Stomach (tissue), 9 donors: ENCODE measurements around the gene ARHGAP28. TPM values are rescaled to one million over a fixed set of nuclear protein-coding genes. Genes with fewer than 3 reads are reported as not detected.

Source experiments
- DNase-seq, 2 donors: peaks; one replicate each; pipeline versions ENCODE4 v3.0.0 to v3.0.0-alpha.2; 2013 to 2019
- H3K27ac ChIP-seq, 5 donors: fragments of 200-600 bp in 4 of 5; sonication (generic) in 4 of 5; one replicate each; pipeline ENCODE4 v1.5.1; 2013 to 2019; ENCODE audit warnings: mild to moderate bottlenecking in 1 of 5, moderate library complexity in 1 of 5
- H3K27me3 ChIP-seq, 3 donors: fragments of 200-600 bp; sonication (generic); one replicate each; pipeline ENCODE4 v1.5.1; 2017 to 2019; ENCODE audit warnings: mixed run types in 1 of 3
- H3K36me3 ChIP-seq, 4 donors: fragments of 200-600 bp; sonication (generic); 1 replicate in 3 of 4; 2 replicates in 1 of 4; pipeline ENCODE4 v1.5.1; 2016 to 2019
- H3K4me1 ChIP-seq, 4 donors: fragments of 200-600 bp; sonication (generic); one replicate each; pipeline ENCODE4 v1.5.1; 2016 to 2019
- H3K4me3 ChIP-seq, 4 donors: fragments of 200-600 bp; sonication (generic) in 3 of 4; one replicate each; pipeline ENCODE4 v1.5.1; 2016 to 2019; ENCODE audit warnings: mild to moderate bottlenecking in 1 of 4
- H3K9me3 ChIP-seq, 4 donors: fragments of 200-600 bp; sonication (generic); one replicate each; pipeline ENCODE4 v1.5.1; 2016 to 2019
- EP300 ChIP-seq: sonication (generic); formaldehyde crosslinking; IDR thresholded peaks from one replicate; pipeline ENCODE4 v1.6.1; 2017; ENCODE audit warnings: antibody characterized with exemption
- POLR2A ChIP-seq, 4 donors: fragments of 450-650 bp; IDR thresholded peaks; one replicate each; pipeline ENCODE4 v1.6.1; 2016; ENCODE audit warnings: antibody characterized with exemption in 4 of 4, control low read depth in 2 of 4, mild to moderate bottlenecking in 1 of 4, moderate library complexity in 1 of 4
- POLR2AphosphoS5 ChIP-seq, 3 donors: sonication (generic); formaldehyde crosslinking; IDR thresholded peaks; one replicate each; pipeline ENCODE4 v1.6.1; 2016; ENCODE audit warnings: antibody characterized with exemption in 3 of 3
- WGBS, 5 donors: extraction: QIAGEN DNeasy Blood & Tissue Kit in 3 of 5; methylation state at CpG; one replicate each; pipeline versions ENCODE4 v1.1.5 to v1.1.7; 2013 to 2018; 5-methylcytosine and 5-hydroxymethylcytosine counted together
- intact Hi-C: fragments of 100-400 bp; cut with DNase I; formaldehyde crosslinking; loops from one replicate; pipeline ENCODE4 v1.15.1; 2023; ENCODE audit warnings: low total_unique reads
- polyA plus RNA-seq, 3 donors: library from polyadenylated mRNA; stranded (reverse); fragments of 200-250 nt; gene quantifications; one replicate each; pipeline ENCODE4 v1.2.3, GENCODE V29; 2013
- total RNA-seq, 5 donors: library from RNA; depleted of rRNA; stranded (reverse); fragments of >200 nt; gene quantifications; one replicate each; pipeline versions ENCODE4 v1.1.0 to v1.2.3, GENCODE V29; 2014 to 2016
- TF ChIP-seq, protein P1 (sequence below), 7 experiments: fragments of 450-650 bp in 4 of 7; fragments of 200-600 bp in 3 of 7; sonication (generic) in 3 of 7; IDR thresholded peaks; one replicate each; pipeline ENCODE4 v1.5.1; 2016 to 2019; ENCODE audit warnings: antibody characterized with exemption in 7 of 7, control low read depth in 2 of 7, mild to moderate bottlenecking in 1 of 7
- donor health status: healthy with polysubstance abuse.
- donor health status: Bipolar disorder and iron deficiency.
- donor health status: healthy.

Gene ARHGAP28
- total and polyA plus RNA-seq, 8 donors: 0.73 to 33.8 (median 3.6) TPM

DNA sequence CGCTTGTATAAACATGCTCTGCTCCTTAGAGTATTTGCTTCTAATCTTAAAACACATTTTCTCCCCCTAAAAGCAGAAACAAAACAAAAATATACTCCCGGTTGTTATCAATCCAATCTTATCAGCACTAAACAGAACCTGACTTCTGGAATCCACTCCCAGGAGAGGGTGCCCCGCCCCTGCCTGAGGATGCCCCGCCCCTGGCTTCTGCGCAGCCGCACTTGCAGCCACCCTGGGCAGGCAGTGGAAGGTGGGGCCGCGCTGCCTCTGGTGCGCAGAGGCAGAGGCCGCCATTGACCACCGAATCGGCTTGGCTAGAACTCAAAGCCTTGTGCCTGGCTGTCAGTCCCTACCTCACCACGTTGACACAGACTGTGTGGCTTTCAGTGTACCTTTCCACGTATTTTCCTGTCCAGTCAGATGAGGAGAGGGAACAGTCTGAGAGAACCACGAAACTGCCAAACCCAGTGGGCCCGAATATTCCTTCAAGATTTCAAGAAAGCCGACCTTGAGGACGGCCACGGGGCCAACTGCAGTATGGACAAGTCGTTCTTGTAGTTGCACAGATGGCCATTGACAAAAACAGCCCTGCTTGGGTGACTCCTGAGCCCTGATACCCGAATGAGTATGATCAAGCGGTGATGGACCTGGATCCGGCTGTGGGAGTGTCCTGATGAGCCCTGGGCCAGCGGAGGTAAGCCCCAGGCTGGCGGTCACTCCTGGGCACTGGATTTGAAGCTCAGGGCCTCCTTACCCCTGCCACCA, 46.2 kb upstream of the ARHGAP28 start:
- peak overlapping the region; percentile 3 to 32 (median 23) for H3K4me3 ChIP-seq
- peak; percentile 51 to 56 for DNase-seq
- H3K27me3 ChIP-seq: no peaks in the 10 kb centered on the region
- no peaks in the 10 kb centered on the region for H3K9me3 ChIP-seq
- no peaks in the 10 kb centered on the region for H3K36me3 ChIP-seq
- 68 to 74% (median 70%) methylated on average over 24 to 25 of the region's 25 CpGs for WGBS, 5 donors
- TF ChIP-seq POLR2A (IDR thresholded peaks at IDR 0.05) (no peak), EP300 (no peak), POLR2AphosphoS5 (IDR thresholded peaks at IDR 0.05) (no peak)
- TF ChIP-seq, protein P1, sequence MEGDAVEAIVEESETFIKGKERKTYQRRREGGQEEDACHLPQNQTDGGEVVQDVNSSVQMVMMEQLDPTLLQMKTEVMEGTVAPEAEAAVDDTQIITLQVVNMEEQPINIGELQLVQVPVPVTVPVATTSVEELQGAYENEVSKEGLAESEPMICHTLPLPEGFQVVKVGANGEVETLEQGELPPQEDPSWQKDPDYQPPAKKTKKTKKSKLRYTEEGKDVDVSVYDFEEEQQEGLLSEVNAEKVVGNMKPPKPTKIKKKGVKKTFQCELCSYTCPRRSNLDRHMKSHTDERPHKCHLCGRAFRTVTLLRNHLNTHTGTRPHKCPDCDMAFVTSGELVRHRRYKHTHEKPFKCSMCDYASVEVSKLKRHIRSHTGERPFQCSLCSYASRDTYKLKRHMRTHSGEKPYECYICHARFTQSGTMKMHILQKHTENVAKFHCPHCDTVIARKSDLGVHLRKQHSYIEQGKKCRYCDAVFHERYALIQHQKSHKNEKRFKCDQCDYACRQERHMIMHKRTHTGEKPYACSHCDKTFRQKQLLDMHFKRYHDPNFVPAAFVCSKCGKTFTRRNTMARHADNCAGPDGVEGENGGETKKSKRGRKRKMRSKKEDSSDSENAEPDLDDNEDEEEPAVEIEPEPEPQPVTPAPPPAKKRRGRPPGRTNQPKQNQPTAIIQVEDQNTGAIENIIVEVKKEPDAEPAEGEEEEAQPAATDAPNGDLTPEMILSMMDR (IDR thresholded peaks at IDR 0.05): no peak
- H3K4me1 ChIP-seq: peaks cover 0 to 13% (median 7%) of the 10 kb centered on the region in 4 donors
- H3K27ac ChIP-seq: peak overlapping the region in 1 of 5 donors; percentile 26
- intact Hi-C loops: no loop called here

DNA sequence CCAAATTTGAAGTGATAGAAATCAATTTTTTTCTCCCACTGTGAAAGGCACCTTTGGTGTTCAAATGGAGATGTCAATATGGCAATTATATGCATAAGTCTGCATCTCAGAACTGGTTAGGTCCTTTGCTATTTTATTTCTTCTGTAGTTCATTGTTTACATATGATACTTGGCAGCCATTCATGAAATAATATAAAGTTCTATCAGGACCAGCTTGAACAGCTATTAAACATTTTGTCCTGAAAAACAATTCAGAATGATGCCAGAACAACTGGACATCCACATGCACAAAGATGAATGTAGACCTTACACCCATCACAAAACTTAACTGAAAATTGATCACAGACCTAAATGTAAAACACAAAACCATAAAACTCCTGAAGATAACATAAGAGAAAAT, 41.8 kb upstream of the ARHGAP28 start:
- H3K36me3 ChIP-seq: no peaks in the 10 kb centered on the region
- H3K4me3 ChIP-seq: no peak overlapping the region
- H3K9me3 ChIP-seq: no peaks in the 10 kb centered on the region
- no peak for DNase-seq
- intact Hi-C loops: no loop called here
- no peak overlapping the region for H3K27ac ChIP-seq
- TF ChIP-seq EP300 (no peak), POLR2A (IDR thresholded peaks at IDR 0.05) (no peak), POLR2AphosphoS5 (IDR thresholded peaks at IDR 0.05) (no peak)
- TF ChIP-seq, protein P1 (IDR thresholded peaks at IDR 0.05): no peak
- H3K27me3 ChIP-seq: no peaks in the 10 kb centered on the region
- H3K4me1 ChIP-seq: peaks cover 0 to 9% (median 6%) of the 10 kb centered on the region in 4 donors

DNA sequence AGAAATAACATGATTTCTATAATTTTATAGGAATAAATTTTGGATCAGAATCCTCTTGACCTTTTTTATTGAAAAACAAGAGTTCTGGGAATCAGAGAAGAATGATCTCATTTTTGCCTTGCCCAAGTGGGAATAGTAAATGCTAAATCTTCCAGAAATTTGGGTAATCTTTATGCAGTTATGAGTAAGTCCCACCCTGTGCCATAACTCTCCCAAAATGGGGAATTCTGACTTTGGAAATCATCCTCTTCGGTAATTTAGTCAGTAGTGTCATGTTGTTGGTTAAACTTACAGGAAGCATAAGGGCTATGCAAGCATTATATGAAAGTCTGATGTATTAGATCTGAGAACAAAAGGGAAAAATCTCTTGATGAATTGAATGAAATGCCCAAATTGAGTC, 20.6 kb upstream of the ARHGAP28 start:
- intact Hi-C loops: no loop called here
- Histone ChIP-seq H3K4me3 (no peak overlapping the region), H3K27me3 (no peaks in the 10 kb centered on the region), H3K36me3 (no peaks in the 10 kb centered on the region), H3K4me1 (no peaks in the 10 kb centered on the region), H3K27ac (no peak overlapping the region), H3K9me3 (no peaks in the 10 kb centered on the region)
- no peak for DNase-seq
- TF ChIP-seq POLR2A (IDR thresholded peaks at IDR 0.05) (no peak), POLR2AphosphoS5 (IDR thresholded peaks at IDR 0.05) (no peak), EP300 (no peak)
- TF ChIP-seq, protein P1 (IDR thresholded peaks at IDR 0.05): no peak
- 77 to 90% (median 83%) methylated on average over 1 of the region's 1 CpG for WGBS, 5 donors

DNA sequence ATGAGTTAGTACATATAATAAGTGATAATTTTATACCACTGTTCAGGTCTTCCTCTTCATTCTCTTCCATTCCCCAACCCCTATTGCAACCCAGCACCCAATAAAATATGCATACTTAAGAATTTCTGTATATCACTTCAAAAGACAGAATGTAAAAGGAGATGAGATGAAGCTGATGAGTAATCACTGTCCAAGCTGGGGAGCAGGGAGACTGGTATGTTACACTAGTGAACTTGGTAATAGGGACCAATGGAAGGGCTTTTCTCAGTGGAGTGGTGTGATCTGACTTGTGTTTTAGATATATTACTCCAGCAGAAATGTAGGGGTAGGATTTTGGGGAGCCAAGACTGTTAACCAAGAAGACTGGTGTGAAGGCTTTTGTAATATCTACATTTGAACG, 18.0 kb upstream of the ARHGAP28 start:
- DNase-seq: no peak
- intact Hi-C loops: no loop called here
- no peaks in the 10 kb centered on the region for H3K27me3 ChIP-seq
- TF ChIP-seq POLR2AphosphoS5 (IDR thresholded peaks at IDR 0.05) (no peak), EP300 (no peak)
- TF ChIP-seq, protein P1 (IDR thresholded peaks at IDR 0.05): no peak
- H3K36me3 ChIP-seq: no peaks in the 10 kb centered on the region
- no peaks in the 10 kb centered on the region for H3K9me3 ChIP-seq
- WGBS, 5 donors: 42 to 97% (median 90%) methylated on average over 1 of the region's 1 CpG
- H3K4me1 ChIP-seq: no peaks in the 10 kb centered on the region
- no peak overlapping the region for H3K27ac ChIP-seq
- no peak overlapping the region for H3K4me3 ChIP-seq
